Measurements from ENCODE around the gene RYR3.

The RYR3 gene

GRCh38 chr15:33310481-33311311, at the start of gene RYR3:
Gene RYR3, plus strand, starts transcription at chr15:33310967. Its CDS starts 79 bp downstream, at chr15:33311046.
- DNase-seq (ENCODE audit: low read depth in 2 of 2): no peak

- no peak for DNase-seq (ENCODE audit: low read depth in 2 of 2)
These were observed 48.5 kb upstream of the RYR3 start for GRCh38 chr15:33262306-33262705.

- no peak for DNase-seq (ENCODE audit: low read depth in 2 of 2)
These were observed 33.1 kb upstream of the RYR3 start for GRCh38 chr15:33277689-33278088.

- DNase-seq (ENCODE audit: low read depth in 2 of 2): no peak
These were observed 31.8 kb upstream of the RYR3 start for GRCh38 chr15:33278816-33279612.

- no peak for DNase-seq (ENCODE audit: low read depth in 2 of 2)
These were observed 31.1 kb upstream of the RYR3 start for GRCh38 chr15:33279613-33280205.

DNA sequence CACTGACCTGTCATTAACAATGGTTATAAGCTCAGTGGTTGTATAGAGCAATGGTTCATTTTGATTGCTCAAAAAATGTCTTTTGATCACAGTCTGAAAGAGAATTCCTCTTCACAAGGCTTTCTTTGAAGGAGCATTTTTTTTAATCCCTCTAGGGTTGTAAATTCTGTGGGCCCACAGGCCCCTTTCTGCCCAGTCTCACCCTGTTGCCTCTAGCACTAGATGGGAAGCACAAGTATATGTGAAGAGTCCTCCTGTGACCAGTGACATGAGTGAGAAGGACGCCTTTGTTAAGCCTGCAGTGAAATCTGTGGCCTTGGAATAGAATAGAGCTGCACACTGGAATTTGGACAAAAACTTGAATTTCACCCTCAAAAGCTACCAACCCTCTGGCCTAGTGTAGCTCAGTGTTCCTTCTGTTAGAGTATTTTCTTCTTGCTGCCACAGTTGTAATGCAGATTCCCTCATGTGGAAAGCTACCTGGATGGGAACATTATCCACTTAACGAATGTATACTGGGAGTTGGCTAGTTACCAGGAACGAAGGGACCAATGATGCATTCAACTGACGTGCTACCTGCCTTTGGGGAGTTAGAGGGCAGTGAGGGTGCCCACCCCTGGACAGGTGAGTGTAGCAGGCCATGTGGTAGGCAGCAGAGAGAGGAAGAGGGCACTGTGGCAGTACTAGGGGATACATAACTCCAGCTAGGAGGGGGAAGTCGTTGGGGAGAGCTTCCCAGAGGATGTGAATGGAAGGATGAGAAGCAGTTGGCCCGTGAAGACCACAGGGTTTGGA, 28.3 kb upstream of the RYR3 start:
- DNase-seq (ENCODE audit: low read depth in 2 of 2): no peak

DNA sequence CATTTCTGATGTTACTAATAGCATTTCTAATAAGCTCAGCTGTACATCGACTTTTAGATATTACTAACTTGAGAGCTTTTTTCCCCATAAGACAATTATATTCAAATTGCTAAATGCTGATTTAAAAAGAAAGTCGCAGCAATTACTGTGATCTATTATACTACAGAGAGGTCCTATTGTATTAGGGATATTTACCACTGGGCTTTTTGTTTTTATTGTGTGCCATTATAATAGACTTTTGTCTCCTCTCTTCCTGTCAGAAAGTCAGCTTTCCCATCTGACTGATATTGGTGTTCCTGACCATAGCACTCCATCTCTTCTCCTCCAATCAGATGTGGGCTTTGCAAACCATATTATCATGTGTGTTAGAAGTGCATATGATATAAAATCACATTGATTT, 27.2 kb upstream of the RYR3 start:
- no peak for DNase-seq (ENCODE audit: low read depth in 2 of 2)

DNA sequence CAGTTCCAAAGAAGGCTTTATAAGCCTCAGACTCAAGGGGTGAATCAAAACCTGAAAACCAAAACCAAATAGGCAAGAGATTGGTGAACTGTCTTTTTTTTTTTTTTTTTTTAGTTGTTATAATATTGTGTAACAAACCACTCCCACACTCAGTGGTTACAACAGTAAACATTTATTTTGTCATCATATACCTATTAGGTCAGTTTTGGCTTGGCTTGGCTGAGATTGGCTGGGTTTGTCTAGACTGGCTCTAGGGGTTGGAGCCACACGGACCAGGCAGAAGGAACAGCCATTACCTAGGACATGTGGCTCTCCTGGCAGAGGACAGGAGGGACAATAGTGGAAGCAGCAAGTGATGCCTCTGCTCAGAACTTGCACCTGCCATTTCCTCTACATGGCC, 26.4 kb upstream of the RYR3 start:
- no peak for DNase-seq (ENCODE audit: low read depth in 2 of 2)

GRCh38 chr15:33292717-33293307, 18.0 kb upstream of the RYR3 start:
- no peak for DNase-seq (ENCODE audit: low read depth in 2 of 2)

- DNase-seq (ENCODE audit: low read depth in 2 of 2): no peak
These were observed 16.9 kb upstream of the RYR3 start for GRCh38 chr15:33293713-33294334.

DNA sequence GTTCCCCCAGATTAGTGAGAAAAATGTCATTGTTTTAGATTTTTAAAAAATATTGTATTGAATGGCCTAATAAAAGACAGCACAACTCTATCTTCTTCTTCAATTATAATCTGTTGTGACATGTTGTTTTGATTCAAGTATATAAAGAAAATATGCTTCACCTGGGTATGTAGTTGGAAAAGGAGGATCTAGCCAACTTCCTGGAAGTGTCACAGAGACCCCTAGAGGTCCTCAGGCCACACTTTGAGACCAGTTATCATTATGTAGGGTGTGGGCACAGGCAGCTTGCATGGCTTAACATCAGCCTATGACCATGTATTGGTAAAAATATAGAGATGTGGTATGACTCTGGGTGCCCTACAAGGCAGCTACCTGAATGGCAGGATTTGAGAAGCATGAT, 14.7 kb upstream of the RYR3 start:
- no peak for DNase-seq (ENCODE audit: low read depth in 2 of 2)

- DNase-seq (ENCODE audit: low read depth in 2 of 2): no peak
These were observed 13.9 kb upstream of the RYR3 start for GRCh38 chr15:33296856-33297255.

DNA sequence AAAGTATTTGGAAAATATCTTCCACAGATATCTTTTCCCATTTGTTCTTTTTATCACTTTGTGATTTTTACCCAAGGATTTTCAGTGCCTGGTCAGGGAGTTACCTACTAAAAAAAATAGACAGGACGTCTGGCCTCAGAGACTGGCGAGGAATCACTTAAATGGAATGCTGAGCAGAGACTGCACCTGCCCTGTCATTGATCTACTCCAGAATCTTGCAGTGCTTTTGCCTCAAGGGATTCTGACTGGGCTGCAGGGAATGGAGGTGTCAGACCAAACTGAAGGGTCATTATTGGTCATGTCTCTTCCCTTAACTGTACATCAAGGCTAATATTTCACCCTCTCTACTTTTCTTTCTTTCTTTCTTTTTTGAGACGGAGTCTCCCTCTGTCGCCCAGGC, 12.1 kb upstream of the RYR3 start:
- no peak for DNase-seq (ENCODE audit: low read depth in 2 of 2)

DNA sequence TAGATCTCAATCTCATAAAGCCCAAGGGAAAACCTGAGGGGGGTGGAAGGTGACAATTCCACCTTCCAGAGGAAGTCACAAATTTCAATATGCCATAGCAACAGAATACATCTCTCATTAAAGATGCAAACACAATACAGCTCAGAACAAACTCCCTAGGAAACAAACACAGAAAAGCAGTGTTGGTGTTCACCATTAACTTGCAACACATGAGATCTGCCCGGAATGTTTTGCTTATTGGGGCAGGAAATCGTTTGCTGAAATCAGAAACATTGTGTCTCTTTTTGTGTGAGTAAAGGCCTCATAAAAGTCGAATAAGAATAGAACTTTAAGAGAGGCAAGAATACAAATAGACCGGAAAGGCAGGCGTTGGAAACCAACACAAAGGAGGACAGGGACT, 5.8 kb upstream of the RYR3 start:
- DNase-seq (ENCODE audit: low read depth in 2 of 2): no peak

GRCh38 chr15:33309602-33310276, 1.0 kb upstream of the RYR3 start:
- no peak for DNase-seq (ENCODE audit: low read depth in 2 of 2)

- no peak for DNase-seq (ENCODE audit: low read depth in 2 of 2)
These were observed 675 bp downstream of the RYR3 start for GRCh38 chr15:33311312-33311971.

- no peak for DNase-seq (ENCODE audit: low read depth in 2 of 2)
These were observed 2.7 kb downstream of the RYR3 start for GRCh38 chr15:33313491-33313890.

DNA sequence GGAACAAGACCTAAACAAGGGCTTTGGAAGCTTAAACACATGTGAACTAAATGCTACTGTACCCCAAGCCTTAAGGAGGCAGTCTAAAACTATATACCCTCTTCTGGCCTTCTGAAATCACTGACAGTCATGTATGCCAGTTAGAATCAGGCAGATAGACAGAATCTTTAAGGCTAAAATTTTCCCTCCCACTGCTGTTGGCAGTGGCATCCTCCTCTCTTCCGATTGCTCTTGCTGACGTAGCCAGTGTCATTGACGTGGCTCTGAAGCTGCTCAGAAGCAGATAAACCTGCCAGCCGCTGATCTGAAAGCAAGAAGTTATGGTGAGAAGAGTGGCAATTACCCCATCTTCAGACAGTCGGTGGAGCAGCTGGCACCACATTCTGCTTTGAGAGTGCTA, 3.3 kb downstream of the RYR3 start:
- DNase-seq (ENCODE audit: low read depth in 2 of 2): no peak

- DNase-seq (ENCODE audit: low read depth in 2 of 2): no peak
These were observed 4.3 kb downstream of the RYR3 start for GRCh38 chr15:33315044-33315443.

DNA sequence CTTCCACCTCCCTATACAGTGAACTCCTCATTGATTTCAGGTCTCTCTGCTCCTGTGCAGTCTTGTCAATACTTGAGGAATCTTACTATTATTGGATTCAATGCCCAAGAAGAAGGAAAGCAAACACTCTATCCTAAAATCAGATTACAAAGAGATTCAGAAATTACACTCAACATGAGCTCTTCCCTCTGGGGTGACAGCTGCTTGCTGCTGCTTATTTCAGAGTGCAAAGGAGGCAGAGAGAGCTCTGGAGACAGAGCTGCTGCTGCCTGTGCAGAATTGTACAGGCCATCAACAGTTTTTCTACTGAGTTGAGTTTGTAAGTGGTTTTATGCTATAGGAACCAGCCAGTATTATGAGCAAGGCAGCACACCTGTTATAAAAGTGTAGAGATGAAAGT, 7.1 kb downstream of the RYR3 start:
- no peak for DNase-seq (ENCODE audit: low read depth in 2 of 2)
